NCI-H2171 treated with DMSO at 0.1 percent for 48 hours (cell line): ENCODE results near the gene P2RX1.

Source experiments
- DNase-seq: peaks from one replicate; lab custom pipeline; 2025; lab: John Stamatoyannopoulos, UW

The P2RX1 gene

DNA sequence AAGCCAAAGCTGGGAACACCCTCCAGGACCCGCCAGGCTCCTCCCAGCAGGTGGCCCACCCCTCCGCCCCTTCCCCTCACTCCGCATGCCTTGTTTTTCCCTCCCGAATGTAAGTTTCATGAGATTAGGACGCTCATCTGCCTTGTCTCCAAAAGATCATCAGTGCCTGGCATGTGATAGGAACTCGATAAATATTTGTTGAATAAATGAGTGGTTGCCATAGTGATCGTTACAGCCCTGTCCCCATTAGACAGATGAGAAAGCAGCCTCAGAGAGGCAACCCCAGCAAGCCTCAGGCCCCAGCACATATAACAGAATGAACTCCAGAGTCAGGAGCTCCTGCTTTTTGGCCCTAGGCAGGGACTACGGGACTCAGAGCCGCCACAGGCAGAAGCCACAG lies 28.5 kb downstream of the P2RX1 start:
- peak; percentile 70 for DNase-seq

DNA sequence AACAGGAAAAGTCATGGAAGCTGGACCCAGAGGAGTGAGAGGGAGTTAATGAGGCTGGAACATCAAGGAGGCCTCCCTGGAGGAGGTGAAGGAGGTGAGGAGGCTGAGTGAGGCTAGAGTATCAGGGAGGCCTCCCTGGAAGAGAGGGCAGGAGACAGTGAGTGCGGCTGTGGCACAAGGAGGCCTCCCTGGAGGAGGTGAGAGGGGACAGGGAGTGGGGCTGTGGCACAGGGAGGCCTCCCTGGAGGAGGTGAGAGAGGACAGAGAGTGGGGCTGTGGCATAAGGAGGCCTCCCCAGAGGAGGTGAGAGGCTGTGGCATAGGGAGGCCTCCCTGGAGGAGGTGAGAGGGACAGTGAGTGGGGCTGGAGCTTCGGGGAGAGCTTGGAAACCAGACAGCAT lies 28.9 kb downstream of the P2RX1 start:
- DNase-seq, result no peak

DNA sequence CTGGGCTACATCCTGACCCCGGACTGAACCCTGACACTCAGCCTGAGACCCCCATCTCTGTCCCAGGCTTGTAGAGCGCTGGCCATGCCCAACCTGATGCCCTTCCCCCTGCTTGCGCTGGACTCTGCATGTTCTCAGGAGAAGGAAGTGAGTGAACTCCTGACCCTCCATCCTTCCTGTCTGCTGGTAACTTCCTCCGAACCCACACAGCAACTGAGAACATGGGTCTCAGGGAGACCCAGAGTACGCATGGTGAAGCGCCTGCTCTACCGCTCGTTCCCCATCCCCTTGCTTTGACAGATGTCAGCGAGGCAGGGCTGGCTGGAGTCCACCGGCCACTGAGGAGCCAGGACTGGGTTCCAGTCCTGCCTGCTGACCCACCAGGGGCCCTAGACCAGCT lies 29.5 kb downstream of the P2RX1 start:
- DNase-seq, result no peak

DNA sequence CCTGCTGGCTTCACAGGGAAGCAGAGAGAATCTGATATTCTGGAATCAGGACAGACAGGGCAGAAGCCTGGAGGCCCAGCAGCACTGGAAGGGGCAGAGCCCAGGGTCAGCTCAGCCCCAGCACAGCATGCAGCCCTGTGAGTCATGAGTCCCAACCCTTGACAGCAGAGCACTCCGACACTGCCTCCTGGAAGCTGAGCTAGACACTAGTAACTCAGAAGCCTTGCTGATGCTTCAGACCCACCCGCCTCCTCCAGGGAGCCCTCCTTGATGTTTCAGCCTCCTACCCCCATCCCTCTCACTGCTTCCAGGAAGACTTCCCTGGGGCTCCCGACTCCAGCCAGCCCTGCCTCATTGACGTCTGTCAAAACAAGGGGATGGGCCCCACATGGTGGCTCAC lies 30.3 kb downstream of the P2RX1 start:
- DNase-seq, result no peak

DNA sequence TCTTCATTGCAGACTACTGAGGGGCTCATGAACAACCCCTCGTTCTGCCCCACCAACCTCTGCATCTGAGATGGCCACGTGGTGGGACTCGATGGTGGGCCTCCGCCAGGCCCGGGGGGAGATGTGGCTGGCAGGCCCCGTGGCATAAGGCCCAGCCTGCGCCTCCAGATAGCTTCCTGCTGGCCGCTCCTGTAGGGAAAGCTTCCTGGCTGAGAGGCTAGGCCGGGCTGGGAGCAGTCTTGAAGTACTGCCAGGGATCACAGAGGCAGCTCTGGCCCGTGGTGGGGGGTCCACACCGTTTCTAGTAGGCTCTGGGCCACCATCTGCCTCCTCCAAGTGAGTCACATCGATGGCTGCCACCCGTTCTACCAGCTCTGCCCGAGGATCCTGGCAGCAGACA lies 31.0 kb downstream of the P2RX1 start:
- DNase-seq, result no peak

DNA sequence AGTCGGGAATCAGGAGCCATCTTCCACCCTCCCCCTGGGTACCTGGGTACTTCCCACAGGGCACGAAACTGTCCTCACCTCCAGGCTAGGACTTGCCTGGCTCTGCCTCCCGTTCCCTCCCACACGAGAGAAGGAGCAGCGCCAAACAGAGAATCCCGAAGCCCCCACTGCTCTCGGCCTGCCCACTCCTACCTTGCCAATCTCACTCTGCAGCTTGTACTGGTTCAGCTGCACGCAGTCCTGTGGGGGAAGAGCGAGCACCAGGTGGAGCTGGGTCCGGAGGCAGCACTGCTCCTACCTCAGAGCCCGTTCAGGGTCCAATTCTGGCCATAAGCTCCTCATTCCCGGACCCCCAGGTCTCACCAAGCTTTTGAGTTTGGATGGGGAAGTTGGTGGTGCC lies 32.1 kb downstream of the P2RX1 start:
- no peak for DNase-seq

DNA sequence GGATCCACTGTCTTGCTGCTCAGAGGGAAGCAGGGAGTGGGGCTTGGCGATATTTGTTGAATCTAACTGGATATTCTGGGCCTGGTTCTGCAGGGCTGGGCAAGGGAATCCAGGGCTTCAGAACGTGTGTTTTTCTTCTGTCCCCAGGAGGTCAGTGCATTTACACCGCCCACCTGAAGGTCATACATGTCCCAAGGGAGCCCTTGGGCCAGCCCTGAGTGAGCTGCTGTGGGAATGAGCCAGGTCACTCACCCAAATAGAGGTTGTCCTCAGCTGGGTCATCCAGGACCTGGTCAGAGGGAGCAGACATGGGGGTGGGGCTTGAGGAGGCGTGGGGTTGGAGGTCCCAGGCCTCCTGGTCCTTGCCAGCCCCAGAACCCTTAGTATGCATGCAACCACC lies 34.0 kb downstream of the P2RX1 start:
- DNase-seq, result no peak

DNA sequence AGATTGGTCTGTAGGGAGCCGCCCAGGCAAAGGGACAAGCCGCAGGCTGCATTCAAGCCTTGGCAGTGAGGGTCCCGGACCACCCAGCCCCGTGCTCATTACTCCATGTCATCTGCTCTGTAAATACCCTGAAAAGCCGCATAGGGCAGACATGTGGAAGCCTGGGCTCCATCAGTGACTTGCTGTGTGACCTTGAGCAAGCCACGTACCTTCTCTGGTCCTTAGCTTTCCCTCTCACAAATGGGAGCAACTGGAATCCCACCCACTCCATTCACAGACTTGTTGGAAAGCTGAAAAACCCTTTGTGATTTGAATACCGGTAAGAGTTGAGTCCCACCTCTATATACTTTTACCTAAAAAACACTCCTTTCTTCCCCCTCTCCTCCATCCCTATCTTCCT lies 35.3 kb downstream of the P2RX1 start:
- no peak for DNase-seq

DNA sequence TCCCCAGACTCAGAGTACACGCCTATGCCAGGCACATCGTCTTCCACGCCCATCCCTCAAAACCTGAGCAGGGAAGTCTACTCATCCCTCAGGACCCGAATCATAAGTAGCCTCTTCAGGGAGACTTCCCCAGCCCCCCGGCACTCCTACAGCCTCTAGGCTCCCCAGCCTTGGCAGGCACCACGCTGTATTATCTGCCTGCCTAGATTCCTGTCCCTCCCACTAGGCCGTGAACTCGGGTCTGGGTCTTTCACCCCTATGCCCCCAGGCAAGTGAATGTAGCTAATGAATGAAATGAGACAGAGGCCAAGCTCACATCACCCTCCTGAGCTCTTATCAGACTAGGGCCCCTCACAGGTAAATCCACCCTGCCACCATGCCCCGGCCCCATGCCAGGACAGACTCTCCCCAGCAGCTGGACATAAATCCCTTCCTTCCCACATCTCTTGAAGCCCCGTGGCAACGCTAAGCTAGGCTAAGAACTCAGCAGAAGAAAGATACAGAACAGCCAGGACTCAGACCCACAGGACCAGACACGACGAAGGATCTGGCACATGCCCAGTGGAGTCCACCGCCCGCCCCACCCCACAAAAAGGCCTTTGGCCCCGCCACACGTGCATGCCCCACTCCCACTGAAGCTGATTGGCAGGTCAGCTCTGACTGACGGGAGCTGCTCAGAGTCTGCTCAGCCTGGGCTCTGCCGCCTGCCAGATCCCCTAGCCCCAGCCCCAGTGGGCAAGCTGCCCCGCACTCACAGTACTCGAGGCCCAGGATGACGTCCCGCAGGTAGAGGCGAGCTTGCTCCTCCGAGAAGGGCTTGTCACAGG lies 36.5 kb downstream of the P2RX1 start:
- DNase-seq, result no peak

DNA sequence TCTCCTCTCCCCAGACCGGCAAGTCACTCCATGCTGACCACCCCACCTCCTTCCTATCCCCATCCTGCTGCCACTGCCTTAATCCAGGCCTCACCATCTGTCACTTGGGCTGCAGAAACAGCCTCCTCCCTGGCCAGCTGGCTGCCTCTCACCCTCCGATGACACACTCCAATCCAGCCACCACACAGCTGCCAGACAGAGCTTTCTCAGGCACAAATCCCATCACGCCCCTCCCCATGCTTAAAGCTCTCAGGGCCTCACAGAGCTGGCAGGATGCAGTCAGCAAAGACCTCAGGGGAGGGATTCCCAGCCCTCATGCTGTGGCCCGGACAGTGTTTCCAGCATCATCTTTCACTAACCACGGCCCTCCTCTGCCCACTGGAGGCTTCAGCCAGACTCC lies 37.1 kb downstream of the P2RX1 start:
- DNase-seq, result peak; percentile 94

DNA sequence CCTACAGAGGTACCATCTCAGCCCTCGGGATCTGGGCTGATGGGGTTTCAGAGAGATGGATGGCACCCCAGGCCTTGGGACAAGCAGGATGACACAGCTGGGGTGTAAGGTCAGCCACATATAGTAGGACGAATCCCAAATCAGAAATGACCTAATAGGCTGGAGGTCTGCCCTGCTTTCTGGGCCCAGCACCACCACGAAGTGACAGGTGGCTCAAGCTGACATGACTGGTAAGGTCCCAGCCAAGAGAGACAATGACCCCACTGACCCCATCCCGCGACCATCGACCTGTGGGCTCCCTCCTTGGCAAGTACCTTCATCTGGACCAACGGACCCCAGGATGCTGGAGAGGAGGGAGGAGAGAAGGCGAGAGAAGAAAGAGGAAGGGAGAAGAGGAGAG lies 39.0 kb downstream of the P2RX1 start:
- DNase-seq, result no peak

DNA sequence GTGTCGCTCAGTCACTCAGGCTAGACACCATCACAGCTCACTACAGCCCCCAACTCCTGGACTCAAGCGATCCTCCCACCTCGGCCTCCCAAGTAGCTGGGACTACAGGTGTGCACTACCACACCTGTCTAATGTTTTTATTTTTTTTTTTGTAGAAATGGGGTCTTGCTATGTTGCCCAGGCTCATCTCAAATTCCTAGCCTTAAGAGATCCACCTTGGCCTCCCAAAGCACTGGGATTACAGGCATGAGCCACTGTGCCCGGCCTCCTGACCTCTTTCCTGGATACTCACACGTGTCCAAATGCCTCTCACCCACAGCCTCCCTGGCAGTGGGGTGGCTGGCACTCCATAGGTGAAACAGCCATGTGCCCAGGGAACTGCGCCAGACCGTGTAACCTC lies 40.9 kb downstream of the P2RX1 start:
- no peak for DNase-seq

DNA sequence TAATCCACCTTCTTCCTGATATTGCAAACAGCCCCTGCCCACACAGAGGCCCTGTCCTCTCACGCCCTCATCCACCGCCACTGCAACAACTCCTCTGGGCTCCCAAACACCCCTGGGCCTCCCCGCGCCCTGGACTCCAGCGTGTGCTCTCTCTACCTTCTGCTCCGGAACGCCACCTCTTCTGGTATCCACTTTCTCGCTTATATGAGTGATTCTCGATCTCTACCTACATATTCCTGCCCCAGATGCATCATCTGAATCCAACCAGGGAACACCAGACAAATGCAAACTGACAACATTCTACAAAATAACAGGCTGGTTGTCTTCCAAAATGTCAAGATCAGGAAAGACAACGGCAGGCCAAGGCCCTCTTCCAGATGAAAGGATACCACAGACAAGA lies 42.4 kb downstream of the P2RX1 start:
- DNase-seq, result no peak

DNA sequence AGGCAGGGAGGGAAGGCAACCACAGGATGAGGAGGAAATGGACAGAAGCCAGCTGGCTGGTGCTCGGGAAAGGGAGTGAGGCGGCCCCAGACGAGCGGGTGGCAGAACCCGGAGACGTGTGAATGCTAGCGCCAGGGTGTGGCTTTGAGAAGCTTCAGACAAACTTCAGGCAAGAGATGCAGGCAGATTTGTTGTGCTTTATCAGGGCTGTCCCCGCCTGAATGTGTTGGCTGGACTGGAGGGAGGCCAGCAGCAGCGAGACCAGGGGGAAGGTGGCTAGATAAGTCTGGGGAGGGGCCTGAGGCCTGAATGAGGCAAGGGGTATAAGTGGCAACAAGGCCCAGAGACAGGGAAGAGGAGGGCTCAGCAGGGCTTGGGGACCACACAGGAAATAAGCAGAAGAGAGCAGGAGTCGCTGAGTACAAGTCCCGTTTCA lies 45.4 kb downstream of the P2RX1 start:
- no peak for DNase-seq

DNA sequence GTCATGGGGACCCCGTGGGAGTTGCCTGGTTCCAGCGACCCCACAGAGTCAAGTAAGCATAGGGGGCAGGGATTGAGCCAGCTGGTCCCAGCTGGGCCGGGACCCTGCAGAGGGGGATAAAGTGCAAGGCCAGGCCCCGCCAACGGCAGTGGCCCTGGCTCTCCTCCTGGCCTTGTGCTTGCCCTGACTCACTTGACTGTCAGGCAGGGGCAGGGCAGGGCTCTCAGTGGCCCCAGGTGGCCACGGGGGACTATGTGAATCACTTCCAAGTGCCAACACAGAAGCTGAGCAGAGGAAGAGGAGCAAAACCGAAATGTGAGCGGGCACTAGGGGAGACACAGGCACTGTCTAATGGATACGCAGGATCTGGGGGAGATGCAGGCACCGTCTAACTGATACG lies 48.7 kb downstream of the P2RX1 start:
- no peak for DNase-seq

DNA sequence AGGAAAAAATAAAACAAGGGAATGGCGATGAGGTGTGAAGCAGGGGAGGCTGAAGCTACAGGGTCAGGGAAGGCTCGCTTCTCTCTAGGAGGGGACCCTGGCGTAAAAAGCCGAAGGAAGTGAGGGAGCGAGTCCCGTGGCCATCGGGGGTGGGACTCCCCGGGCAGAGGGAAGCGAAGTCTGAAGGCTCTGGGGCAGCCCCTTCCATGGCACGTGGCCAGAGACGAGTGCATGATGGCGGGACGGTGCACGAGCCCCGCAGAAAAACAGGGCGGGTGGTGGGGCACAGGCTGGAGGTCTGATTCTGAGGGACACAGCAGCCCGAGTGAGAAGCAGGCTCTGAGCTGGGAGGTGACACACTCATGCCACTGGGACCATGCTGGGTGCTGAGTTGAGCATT lies 49.2 kb downstream of the P2RX1 start:
- no peak for DNase-seq

DNA sequence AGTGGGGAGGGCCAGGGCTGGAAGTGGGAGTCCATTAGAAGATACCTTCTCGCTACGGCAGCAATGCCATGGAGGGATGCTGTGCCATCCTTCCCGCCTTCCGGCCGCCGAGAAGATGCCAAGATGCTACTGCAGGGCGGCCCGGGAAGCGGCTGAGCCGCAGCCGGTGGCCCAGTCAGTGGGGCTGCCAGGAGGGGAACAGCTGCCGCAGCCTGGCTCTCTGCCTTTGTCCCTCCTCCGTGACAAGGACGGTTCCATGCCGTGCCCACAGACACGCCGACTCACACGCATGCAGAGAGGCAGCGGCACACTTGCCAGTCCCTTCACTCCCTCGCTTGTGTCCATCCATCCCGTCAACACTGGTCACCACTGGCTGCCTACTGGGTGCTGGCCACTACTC lies 50.0 kb downstream of the P2RX1 start:
- no peak for DNase-seq

DNA sequence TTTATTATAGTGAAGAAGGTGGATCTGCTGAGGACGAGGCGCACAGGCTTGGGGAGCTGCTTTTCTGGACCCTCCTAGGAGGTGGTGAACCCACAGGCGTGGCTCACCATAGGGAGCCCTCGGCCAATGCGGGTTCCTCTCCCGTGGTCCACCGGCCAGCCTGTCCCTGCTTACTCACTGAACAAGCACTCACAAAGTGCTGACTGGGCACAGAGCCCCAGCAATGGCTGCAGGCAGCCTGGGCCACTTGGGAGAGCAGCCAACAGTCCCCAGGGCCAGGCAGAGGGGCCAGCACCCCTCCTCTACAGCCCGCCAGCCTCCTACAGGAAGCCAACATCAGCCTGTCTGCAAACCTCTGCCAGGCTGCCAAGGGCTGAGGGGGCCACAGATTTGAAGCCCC lies 51.1 kb downstream of the P2RX1 start:
- DNase-seq, result no peak

DNA sequence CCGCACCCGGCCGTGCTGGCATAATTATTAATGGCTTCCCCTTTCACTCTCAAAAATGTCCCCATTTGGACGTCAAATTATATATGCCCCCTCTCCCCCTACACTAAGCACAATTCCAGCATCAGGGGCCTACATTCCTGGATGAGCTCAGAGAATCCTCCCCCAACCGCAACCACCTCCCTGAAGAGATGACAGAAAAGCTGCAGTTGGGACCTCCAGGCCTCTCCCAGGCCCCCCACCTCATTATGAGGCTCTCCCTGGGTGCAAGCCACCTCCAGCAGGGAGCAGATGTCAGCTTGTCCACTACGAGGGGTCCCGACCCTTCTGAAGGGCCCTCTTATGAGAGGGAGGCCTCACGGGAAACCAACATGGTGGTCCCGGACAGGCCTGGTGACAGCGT lies 51.7 kb downstream of the P2RX1 start:
- no peak for DNase-seq

DNA sequence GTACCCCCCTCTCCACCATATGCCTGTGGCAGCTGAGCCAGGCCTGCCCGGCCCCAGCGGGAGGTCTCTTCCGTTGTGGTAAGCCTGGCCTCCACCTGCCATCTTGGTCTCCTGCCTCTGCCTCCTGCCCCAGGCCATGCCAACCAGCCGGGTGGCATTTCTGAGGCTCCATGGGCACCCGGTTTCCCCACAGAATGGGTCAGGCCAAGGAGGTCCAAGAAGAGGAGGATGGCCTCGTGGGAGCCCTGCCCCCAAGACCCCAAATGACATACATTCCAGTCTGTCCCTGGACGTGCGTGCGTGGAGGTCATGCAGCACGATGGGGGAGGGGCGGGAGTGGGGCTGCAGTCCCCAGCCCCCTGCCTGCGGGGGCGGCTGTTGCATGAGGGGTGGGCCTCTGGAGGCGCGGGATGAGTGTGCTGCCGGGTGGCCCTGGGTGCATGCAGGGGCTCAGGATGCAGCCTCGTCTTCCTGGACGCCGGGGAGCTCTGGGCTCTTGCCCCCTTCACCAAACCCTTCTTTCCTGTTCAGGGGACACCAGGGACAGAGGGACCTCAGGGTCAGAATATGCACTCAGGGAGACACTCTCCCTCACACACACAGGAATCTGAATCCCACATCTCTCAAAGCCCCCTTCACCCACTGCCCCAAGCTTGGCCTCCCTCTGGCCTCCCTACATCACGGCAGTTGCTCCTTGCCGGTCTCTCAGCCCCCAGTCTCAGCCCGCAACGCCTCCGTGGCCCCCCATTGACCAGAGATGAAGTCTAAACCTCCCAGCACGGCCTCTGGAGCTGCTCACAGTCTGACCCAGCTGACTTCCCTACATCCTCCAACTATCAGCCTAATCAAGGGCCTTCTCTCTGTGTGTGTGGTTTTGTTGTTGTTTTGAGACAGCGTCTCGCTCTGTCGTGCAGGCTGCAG lies 54.2 kb downstream of the P2RX1 start:
- no peak for DNase-seq

DNA sequence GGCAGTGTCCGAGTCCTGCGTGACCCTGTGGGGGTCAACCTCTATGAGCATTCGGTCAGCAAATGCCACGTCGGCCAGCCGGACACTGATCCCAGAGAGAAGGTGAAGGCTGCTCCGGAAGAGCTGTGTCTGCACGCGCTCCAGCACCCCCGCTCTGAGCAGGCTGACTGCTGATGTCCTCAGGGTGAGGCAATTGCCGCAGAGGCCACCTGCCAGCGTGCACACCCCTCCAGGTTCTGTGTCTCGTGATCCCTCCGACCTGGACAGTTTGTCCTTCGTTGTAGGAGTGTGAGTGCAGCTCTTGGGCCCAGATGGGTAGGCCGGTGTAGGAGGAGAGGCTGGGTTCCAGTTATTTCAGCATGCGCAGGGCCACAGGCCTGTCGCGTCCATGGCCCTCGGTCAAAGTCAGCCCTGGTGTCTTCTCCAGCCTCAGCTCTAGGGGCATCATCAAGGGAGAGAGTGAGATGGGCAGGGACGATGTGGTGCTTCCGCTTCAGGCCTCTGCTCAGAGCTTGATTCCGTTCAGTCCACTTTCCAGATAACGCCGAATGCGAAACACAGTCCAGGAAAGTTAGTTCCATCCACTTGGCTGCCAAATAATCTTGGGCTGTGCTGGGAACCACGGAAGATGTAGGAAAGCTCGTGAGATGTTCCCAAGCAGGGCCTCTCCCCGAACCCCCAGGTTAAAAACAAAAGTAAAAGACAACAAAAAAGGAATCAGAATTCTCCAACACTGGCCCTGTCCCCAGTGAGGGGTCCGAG lies 55.1 kb downstream of the P2RX1 start:
- DNase-seq, result no peak

DNA sequence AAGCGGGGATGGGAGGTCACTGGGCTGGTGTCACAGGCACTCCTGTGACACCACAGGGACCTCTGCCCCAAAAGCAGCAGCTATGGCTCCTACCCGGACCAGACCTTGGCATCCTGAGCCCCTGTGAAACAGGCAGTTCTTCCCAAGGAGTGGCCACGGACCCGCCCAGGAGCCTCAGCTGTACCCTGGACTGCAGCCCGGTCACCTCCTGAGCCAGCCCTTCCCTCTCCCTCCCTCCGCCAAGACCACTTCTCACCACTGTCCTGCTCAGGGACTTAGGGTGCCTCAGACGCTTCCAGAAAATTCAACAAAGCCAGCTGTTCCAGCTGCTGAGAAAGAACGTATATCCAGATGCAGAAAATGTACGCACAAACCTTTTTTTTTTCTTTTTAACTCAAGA lies 56.3 kb downstream of the P2RX1 start:
- DNase-seq, result no peak
